HG03135 (cell line): ENCODE results near the gene C7orf57.
"Not testable (repeated sequence)": the region's sequence is repeated elsewhere in the genome, so short reads cannot be mapped to it uniquely, and the experiment has no call there.

Experiments used
- ATAC-seq: cut with Tn5 transposase; IDR thresholded peaks from one replicate; pipeline ENCODE4 v1.9.1; 2021; ENCODE audit warnings: mild to moderate bottlenecking, moderate library complexity; ENCODE audit not compliant: unreplicated experiment

Gene C7orf57

DNA sequence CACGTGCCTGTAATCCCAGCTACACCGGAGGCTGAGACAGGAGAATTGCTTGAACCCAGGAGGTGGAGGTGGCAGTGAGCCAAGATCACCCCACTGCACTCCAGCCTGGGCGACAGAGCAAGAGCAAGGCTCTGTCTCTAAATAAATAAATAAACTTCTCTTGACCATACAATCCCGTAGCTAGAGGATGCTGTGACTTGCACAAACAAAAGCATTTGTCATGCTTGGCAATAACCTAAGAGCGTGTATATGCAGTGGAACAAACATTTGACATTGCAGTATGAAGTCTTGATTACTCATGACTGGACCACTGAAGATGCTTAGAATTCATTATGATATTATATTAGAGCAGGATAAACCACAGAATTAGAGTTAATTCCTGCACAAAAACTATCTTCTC is 1.4 kb upstream of the C7orf57 start:
- no peak for ATAC-seq

GRCh38 chr7:48035967-48036478 is 680 bp downstream of the C7orf57 start:
- peak; percentile 8 for ATAC-seq

DNA sequence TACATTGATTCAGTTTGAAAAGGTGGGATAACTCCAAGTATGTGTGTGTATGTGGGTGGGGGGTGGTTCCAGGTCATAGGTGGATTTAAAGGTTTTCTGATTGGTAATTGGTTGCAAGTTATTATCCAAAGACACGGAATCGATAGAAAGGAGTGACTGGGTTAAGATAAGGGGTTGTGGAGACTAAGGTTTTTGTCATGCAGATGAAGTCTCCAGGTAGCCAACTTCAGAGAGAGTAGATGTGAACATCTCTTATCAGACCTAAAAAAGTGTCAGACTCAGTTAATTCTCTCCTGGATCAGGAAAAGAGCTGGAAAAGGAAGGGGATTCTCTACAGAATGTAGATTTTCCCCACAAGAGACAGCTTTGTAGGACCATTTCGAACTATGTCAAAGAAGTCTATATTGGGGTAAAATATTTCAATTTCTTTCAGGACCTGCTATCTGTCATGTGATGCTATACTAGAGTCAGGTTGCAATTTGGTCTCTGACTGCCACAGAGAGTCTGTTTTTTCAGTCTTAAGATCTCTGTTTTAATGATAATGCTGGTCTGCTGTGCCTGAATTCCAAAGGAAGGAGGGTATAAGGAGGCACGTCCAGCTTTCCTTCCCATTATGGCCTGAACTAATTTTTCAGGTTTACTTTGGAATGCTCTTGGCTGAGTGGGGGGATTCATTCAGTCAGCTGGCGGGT is 3.6 kb downstream of the C7orf57 start:
- no peak for ATAC-seq

- ATAC-seq: no peak
Observed at GRCh38 chr7:48040944-48041652, 5.8 kb downstream of the C7orf57 start.

DNA sequence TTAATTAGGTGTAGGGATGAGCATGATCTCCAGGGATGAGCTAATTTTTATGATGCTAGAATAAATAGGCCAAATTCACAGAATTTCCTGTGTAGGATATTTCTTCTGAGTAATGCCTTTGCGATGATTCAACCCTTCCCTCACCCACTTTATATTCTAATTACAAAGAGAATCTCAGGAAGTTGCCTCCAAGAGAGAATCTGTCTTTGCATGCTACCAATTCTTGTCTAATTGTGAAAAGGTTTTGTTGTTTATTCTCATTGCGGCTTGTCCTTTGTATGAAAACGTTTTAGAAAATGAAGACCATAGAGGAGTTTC is 6.3 kb downstream of the C7orf57 start:
- no peak for ATAC-seq

DNA sequence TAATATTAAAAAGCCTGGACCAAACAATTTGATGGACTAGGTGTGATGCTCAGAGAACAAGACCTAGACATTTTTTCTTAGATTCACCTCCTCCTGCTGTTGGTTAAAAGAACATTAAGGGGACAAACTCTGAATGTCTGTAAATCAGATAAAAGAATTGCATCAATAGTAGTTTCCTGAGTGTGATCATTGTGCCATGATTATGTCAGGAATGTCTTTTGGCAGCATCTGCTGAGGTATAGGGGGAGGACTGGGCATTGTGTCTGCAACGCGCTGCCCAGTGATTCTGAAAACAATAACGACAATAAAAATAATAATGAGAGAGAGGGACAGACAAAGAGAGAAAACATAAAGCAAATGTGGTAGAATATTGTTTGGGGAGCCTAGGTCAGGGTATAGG is 6.9 kb downstream of the C7orf57 start:
- no peak for ATAC-seq

DNA sequence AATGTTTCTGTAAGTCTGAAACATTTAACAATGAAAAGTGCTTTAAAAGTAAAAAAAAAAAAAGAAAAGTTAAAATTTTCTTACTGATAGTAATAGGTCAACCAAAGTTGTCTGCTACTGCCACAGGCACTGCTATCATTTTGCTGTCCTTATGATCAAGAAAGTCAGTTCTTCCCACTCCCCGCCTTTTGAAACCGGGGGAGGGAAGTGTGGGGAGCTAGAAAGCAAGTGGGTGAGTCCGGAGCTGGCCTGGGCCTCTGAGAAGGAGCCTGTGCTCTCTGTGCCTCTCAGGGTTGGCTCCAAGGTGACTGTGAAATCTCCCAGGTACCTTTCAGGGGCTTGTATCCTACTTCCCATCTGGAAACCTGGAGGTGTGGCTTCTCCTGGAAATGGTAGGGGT is 7.3 kb downstream of the C7orf57 start:
- ATAC-seq: no peak

GRCh38 chr7:48045195-48045765 is 9.9 kb downstream of the C7orf57 start:
- no peak for ATAC-seq

GRCh38 chr7:48046458-48046857 is 11.1 kb downstream of the C7orf57 start:
- ATAC-seq: no peak

GRCh38 chr7:48048113-48048512 is 12.8 kb downstream of the C7orf57 start:
- no peak for ATAC-seq

- no peak for ATAC-seq
Observed at GRCh38 chr7:48049850-48050249, 14.5 kb downstream of the C7orf57 start.

DNA sequence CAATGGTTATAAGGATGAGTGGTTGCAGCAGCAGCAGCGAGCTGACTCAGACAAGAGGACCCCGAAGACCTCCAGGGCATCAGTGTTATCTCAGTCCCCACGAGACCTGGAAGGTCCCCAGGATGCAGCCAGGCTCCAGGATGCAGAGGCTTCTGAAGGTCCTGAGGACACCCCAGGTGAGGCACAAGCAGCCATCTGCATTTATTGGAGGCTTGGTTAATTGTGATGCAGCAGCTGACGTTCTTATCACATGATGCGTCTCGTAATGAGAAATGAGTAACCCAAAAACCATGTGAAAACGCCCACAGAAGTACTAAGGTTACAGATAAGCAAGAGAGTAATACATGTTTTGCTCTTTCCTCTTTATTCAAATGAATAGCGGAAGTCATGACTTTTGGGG is 17.4 kb downstream of the C7orf57 start:
- no peak for ATAC-seq

DNA sequence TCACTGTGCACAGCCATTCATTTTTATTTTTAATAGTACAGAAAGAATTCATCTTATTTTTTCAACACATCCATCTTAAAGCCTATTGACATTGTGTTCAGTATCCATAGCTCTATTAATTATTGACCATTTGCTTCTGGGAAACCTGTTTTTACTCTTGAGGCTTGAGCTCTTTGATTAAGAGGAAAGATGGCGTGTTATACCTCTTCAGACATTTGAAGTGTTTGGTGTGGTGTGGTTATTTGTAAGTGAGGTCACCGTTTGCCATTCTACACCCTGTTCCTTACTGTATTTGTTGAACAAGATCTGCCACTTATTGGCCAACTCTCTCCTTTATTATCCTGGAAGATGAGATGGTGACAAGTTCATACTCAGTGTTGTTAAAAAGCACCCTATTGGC is 18.4 kb downstream of the C7orf57 start:
- no peak for ATAC-seq

DNA sequence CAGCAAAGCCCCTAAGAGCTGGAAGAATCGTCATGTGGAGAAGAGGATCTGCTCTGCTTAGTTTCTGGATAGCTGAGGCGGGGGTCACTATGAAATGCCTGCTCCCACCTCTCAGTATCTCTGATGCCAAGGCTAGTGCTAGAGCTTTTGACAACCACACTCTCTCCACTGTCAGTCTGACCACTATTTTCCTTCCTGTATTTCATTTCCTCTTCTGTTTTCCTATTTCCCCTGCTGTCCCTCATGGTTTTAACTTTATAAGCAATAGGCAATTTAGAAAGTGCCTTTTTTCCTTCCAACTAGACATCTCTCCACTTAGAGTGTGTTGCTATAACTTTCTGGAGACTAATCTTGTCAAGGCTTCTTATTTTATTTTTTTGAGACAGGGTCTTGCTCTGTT is 23.6 kb downstream of the C7orf57 start:
- no peak for ATAC-seq

- ATAC-seq: no peak
Observed at GRCh38 chr7:48059706-48060105, 24.4 kb downstream of the C7orf57 start.

DNA sequence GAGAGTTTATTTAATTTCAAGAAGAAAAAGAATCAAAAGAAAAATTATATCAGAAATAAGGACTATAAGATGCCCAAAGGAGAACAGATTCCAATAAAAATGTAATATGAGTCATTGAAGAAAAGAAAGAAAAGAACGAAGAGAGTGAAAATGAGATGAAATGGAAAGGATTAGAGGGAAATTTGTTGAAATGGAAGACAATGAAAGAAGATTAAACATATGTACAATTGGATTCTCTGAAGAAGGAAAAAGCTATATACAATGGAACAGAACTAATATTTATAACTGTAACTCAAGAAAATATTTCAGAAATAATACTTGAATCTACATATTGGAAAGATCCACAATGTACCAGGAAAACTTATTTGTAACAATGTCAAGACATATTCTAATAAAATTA is 28.6 kb downstream of the C7orf57 start:
- ATAC-seq: no peak

GRCh38 chr7:48067475-48067874 is 32.1 kb downstream of the C7orf57 start:
- ATAC-seq: no peak

DNA sequence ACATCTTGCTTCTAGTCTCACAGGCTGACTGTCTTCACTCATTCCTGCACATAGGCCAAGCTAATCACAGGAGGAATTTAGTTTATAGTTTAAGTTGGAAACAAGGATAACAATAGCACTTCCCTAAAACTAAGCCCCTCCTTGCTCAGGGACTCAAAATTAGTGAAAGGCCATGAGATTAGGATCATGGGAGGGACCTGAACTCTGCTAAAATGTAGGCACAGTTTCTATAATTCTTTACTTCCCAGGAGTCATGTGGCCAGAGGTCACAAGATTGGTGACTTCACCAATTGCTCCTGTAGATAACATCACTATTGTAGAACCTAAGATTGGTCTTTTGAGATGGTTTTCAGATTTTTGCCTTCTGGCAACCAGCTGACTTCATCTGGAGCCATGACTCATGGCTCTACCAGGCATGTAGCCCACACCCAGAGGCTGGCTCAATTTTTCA is 38.9 kb downstream of the C7orf57 start:
- ATAC-seq: no peak

- ATAC-seq: no peak
Observed at GRCh38 chr7:48077423-48077822, 42.1 kb downstream of the C7orf57 start.

- no peak for ATAC-seq
Observed at GRCh38 chr7:48078470-48078869, 43.1 kb downstream of the C7orf57 start.

GRCh38 chr7:48082378-48082777 is 47.0 kb downstream of the C7orf57 start:
- ATAC-seq: not testable (repeated sequence)
